HCT116 (cell line): ENCODE data around the gene FBXO7. TPM values are rescaled to one million over a fixed set of nuclear protein-coding genes. Genes with fewer than 3 reads are reported as not detected.

ENCODE experiments used
- ATAC-seq: fragments of 200-7000 bp; cut with Tn5 transposase; 2 replicates; pipeline ENCODE4 v1.9.1; 2020; ENCODE audit warnings: mild to moderate bottlenecking, moderate library complexity
- BruUV-seq: library from RNA; stranded (reverse); fragments of 400-500 nt; replicated peaks from 2 replicates; lab custom pipeline; 2021; lab: Mats Ljungman, UMichigan
- CTCF ChIA-PET: fragments of 300-600 bp; sonication (Branson Sonifier 250); formaldehyde crosslinking; loops from one replicate; lab custom pipeline; 2021; ENCODE audit warnings: antibody characterized with exemption; lab: Charles Lee
- POLR2A ChIA-PET: fragments of 300-600, 350-600 bp; sonication (Branson Sonifier 250); formaldehyde crosslinking; loops from one replicate; lab custom pipeline; 2021; ENCODE audit warnings: antibody characterized with exemption; lab: Charles Lee
- RAD21 ChIA-PET, 2 experiments: fragments of 300-600 bp; sonication (Branson Sonifier 250); formaldehyde crosslinking; loops; one replicate each; lab custom pipeline; 2023; ENCODE audit warnings: low total read pairs in 2 of 2; ENCODE audit not compliant: uncharacterized antibody in 2 of 2, unreplicated experiment in 2 of 2, low non-redundant PET in 1 of 2; lab: Charles Lee
- DNase-seq: peaks from one replicate; pipeline ENCODE4 v3.0.0-alpha.2; 2010; ENCODE audit warnings: low read depth, low spot score
- H2AFZ ChIP-seq: fragments of 200-600 bp; shearing (Covaris generic), sonication (generic); 2 replicates; pipeline ENCODE4 v1.6.1; 2017; ENCODE audit warnings: low read depth, mixed run types, mixed read lengths, antibody characterized with exemption, low read length; ENCODE audit not compliant: poor library complexity, severe bottlenecking
- H3K27ac ChIP-seq: 2 replicates; pipeline ENCODE4 v1.5.1; 2012; ENCODE audit warnings: low read depth, low read length
- H3K27me3 ChIP-seq: fragments of 200-600 bp; sonication (generic); 2 replicates; pipeline ENCODE4 v1.6.1; 2016; ENCODE audit warnings: mixed run types, low read length, mixed read lengths; ENCODE audit not compliant: insufficient read depth
- H3K36me3 ChIP-seq, 2 experiments: fragments of 200-500 bp in 1 of 2; fragments of 200-600 bp in 1 of 2; sonication (Bioruptor generic) in 1 of 2; sonication (generic) in 1 of 2; 2 replicates each; pipeline versions ENCODE4 v1.5.1 to v1.6.1; 2014 to 2016; ENCODE audit warnings: low read length in 2 of 2, inconsistent platforms in 1 of 2, mixed read lengths in 1 of 2, mixed run types in 1 of 2; ENCODE audit not compliant: insufficient read depth in 2 of 2, control insufficient read depth in 1 of 2
- H3K4me1 ChIP-seq, 2 experiments: fragments of 200-600 bp in 1 of 2; sonication (generic) in 1 of 2; 2 replicates each; pipeline versions ENCODE4 v1.5.1 to v1.6.1; 2012 to 2017; ENCODE audit warnings: low read length in 2 of 2, inconsistent platforms in 1 of 2, mild to moderate bottlenecking in 1 of 2, mixed read lengths in 1 of 2, mixed run types in 1 of 2, moderate library complexity in 1 of 2; ENCODE audit not compliant: insufficient read depth in 2 of 2, control insufficient read depth in 1 of 2
- H3K4me2 ChIP-seq: fragments of 200-600 bp; sonication (generic); 2 replicates; pipeline ENCODE4 v1.6.1; 2017; ENCODE audit warnings: mixed run types, low read length, mixed read lengths
- H3K4me3 ChIP-seq, 2 experiments: fragments of 200-600 bp in 1 of 2; sonication (generic) in 1 of 2; replicated peaks in 1 of 2; 2 replicates each; pipeline ENCODE4 v1.5.1; 2011 to 2016; ENCODE audit warnings: low read length in 2 of 2, control low read depth in 1 of 2, low read depth in 1 of 2, mild to moderate bottlenecking in 1 of 2, mixed read lengths in 1 of 2, mixed run types in 1 of 2
- H3K79me2 ChIP-seq: fragments of 200-600 bp; sonication (generic); 2 replicates; pipeline ENCODE4 v1.6.1; 2017; ENCODE audit warnings: mild to moderate bottlenecking, mixed run types, low read length, moderate library complexity, mixed read lengths; ENCODE audit not compliant: insufficient read depth
- H3K9ac ChIP-seq: fragments of 200-600 bp; sonication (generic); 2 replicates; pipeline ENCODE4 v1.6.1; 2016; ENCODE audit warnings: low read length, mixed read lengths
- H3K9me2 ChIP-seq: fragments of 200-600 bp; sonication (generic), shearing (Covaris generic); 2 replicates; pipeline ENCODE4 v1.6.1; 2017; ENCODE audit warnings: mixed run types, mild to moderate bottlenecking, moderate library complexity; ENCODE audit not compliant: insufficient read depth
- H3K9me3 ChIP-seq, 2 experiments: fragments of 200-500 bp in 1 of 2; fragments of 200-600 bp in 1 of 2; sonication (Bioruptor generic) in 1 of 2; sonication (generic) in 1 of 2; 2 replicates each; pipeline ENCODE4 v1.6.1; 2014 to 2017; ENCODE audit warnings: low read length in 2 of 2, mixed read lengths in 2 of 2, inconsistent platforms in 1 of 2, low read depth in 1 of 2, mild to moderate bottlenecking in 1 of 2, mixed run types in 1 of 2, moderate library complexity in 1 of 2; ENCODE audit not compliant: control insufficient read depth in 1 of 2, insufficient read depth in 1 of 2
- H4K20me1 ChIP-seq: fragments of 200-600 bp; sonication (generic), shearing (Covaris generic); 2 replicates; pipeline ENCODE4 v1.6.1; 2017; ENCODE audit warnings: mixed run types, mild to moderate bottlenecking, moderate library complexity; ENCODE audit not compliant: insufficient read depth
- FOSL1 ChIP-seq: IDR thresholded peaks from 2 replicates; pipeline ENCODE4 v1.6.1; 2012; ENCODE audit warnings: low read depth
- RAD21 ChIP-seq: IDR thresholded peaks from 2 replicates; pipeline ENCODE4 v1.6.1; 2012; ENCODE audit warnings: low read depth, mild to moderate bottlenecking
- SRF ChIP-seq: IDR thresholded peaks from 2 replicates; pipeline ENCODE4 v1.6.1; 2012; ENCODE audit warnings: low read depth
- ZFX ChIP-seq: fragments of 450-650 bp; IDR thresholded peaks from 2 replicates; pipeline ENCODE4 v1.6.1; 2017
- intact Hi-C: fragments of 100-400 bp; cut with micrococcal nuclease; formaldehyde crosslinking; loops from 2 replicates; pipeline ENCODE4 v1.10.0; 2022
- total RNA-seq: library from RNA; stranded (reverse); gene quantifications from one replicate; pipeline ENCODE4 v1.2.1, GENCODE V29; 2021; ENCODE audit not compliant: unreplicated experiment
- TF ChIP-seq, protein P1 (sequence below), 3 experiments: fragments of 200-600 bp in 1 of 3; sonication (generic) in 1 of 3; IDR thresholded peaks in 2 of 3; conservative IDR thresholded peaks in 1 of 3; 2 replicates each; pipeline ENCODE4 v1.5.1; 2012 to 2017; ENCODE audit warnings: low read depth in 2 of 3, low read length in 2 of 3, antibody characterized with exemption in 1 of 3, borderline replicate concordance in 1 of 3, control low read depth in 1 of 3, mild to moderate bottlenecking in 1 of 3, mixed read lengths in 1 of 3, mixed run types in 1 of 3, moderate library complexity in 1 of 3; ENCODE audit not compliant: insufficient read depth in 1 of 3
- TF ChIP-seq, protein P2 (sequence below): IDR thresholded peaks from 2 replicates; pipeline ENCODE4 v1.6.1; 2012
- TF ChIP-seq, protein P3 (sequence below): IDR thresholded peaks from 2 replicates; pipeline ENCODE4 v1.6.1; 2011; ENCODE audit warnings: mild to moderate bottlenecking, low read length, moderate library complexity; ENCODE audit not compliant: insufficient replicate concordance; ENCODE audit errors: extremely low read depth
- TF ChIP-seq, protein P4 (sequence below): IDR thresholded peaks from 2 replicates; pipeline ENCODE4 v1.6.1; 2012; ENCODE audit warnings: low read depth

The FBXO7 gene
- total RNA-seq, 1 experiment from 2014 or later, result 69.2 TPM

DNA sequence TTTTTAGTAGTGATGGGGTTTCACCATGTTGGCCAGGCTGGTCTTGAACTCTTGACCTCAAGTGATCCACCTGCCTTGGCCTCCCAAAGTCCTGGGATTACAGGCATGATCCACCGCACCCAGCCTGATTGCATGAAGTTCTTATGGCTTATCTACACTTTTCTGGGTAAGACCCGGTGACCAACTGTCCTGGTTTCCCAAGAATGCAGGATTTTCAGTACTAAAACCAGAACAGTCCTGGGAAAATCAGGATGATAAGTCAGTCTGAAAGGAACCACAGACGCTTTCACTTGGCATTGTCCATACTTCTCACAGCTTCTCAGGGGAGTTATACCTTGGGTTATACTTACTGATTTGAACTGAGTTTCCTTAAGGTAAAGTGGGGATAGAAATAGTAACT lies 8.9 kb upstream of the FBXO7 start:
- CTCF ChIA-PET, result no interaction called here
- no peak for DNase-seq
- H3K4me1 ChIP-seq, result peaks cover 6 to 9% of the 10 kb centered on the region in 2 experiments
- no peak overlapping the region for H3K4me2 ChIP-seq
- no peak overlapping the region for H2AFZ ChIP-seq
- H3K9ac ChIP-seq, result no peak overlapping the region
- POLR2A ChIA-PET, result no interaction called here
- no peak overlapping the region for H3K27ac ChIP-seq
- no peaks in the 10 kb centered on the region for H3K79me2 ChIP-seq
- RAD21 ChIA-PET, result no interaction called here
- ATAC-seq, result no peak
- intact Hi-C loops, result no loop called here
- H4K20me1 ChIP-seq, result no peaks in the 10 kb centered on the region
- H3K4me3 ChIP-seq, result no peak overlapping the region
- TF ChIP-seq ZFX (no peak), FOSL1 (no peak), RAD21 (no peak)
- TF ChIP-seq, protein P1, sequence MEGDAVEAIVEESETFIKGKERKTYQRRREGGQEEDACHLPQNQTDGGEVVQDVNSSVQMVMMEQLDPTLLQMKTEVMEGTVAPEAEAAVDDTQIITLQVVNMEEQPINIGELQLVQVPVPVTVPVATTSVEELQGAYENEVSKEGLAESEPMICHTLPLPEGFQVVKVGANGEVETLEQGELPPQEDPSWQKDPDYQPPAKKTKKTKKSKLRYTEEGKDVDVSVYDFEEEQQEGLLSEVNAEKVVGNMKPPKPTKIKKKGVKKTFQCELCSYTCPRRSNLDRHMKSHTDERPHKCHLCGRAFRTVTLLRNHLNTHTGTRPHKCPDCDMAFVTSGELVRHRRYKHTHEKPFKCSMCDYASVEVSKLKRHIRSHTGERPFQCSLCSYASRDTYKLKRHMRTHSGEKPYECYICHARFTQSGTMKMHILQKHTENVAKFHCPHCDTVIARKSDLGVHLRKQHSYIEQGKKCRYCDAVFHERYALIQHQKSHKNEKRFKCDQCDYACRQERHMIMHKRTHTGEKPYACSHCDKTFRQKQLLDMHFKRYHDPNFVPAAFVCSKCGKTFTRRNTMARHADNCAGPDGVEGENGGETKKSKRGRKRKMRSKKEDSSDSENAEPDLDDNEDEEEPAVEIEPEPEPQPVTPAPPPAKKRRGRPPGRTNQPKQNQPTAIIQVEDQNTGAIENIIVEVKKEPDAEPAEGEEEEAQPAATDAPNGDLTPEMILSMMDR (IDR thresholded peaks at IDR 0.05 in 2 of 3, conservative IDR thresholded peaks at IDR 0.05 in 1 of 3; ENCODE audit: borderline replicate concordance in 1 of 3, insufficient read depth in 1 of 3, low read depth in 2 of 3, low read length in 2 of 3), result no peak
- TF ChIP-seq, protein P2, sequence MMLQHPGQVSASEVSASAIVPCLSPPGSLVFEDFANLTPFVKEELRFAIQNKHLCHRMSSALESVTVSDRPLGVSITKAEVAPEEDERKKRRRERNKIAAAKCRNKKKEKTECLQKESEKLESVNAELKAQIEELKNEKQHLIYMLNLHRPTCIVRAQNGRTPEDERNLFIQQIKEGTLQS, result no peak
- H3K9me2 ChIP-seq, result no peaks in the 10 kb centered on the region
- BruUV-seq, result no TSS peak
- no peaks in the 10 kb centered on the region for H3K9me3 ChIP-seq
- no peaks in the 10 kb centered on the region for H3K36me3 ChIP-seq
- peaks cover 8% of the 10 kb centered on the region; the same call in 1 of the 2 replicates for H3K27me3 ChIP-seq

DNA sequence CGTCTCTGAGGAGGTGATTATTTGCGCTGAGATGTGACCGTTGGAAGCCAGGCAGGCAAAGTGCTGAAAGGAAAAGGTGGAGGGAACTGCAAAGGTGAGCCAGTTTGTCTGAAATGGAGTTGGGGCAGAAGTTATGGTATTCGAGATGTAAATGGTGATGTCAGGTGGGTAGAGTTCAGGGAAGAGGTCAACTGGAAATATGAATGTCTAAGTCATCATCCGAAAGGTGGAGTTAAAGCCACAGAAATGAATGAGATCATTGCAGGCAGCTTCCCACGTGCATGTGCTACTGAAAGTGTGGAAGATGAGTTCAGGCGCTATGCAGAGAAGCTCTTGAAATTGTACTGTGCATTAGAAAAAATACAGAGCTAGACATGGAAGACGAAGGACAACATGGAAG lies 8.1 kb upstream of the FBXO7 start:
- ChIA-PET POLR2A (no interaction called here), RAD21 (no interaction called here), CTCF (no interaction called here)
- no peak overlapping the region for H3K4me2 ChIP-seq
- DNase-seq, result no peak
- no peaks in the 10 kb centered on the region for H3K9me2 ChIP-seq
- H3K79me2 ChIP-seq, result no peaks in the 10 kb centered on the region
- no peak overlapping the region for H3K27ac ChIP-seq
- H3K4me1 ChIP-seq, result peaks cover 6 to 9% of the 10 kb centered on the region in 2 experiments
- peaks cover 8% of the 10 kb centered on the region; the same call in 1 of the 2 replicates for H3K27me3 ChIP-seq
- BruUV-seq, result no TSS peak
- H2AFZ ChIP-seq, result no peak overlapping the region
- H4K20me1 ChIP-seq, result no peaks in the 10 kb centered on the region
- H3K36me3 ChIP-seq, result no peaks in the 10 kb centered on the region
- no peaks in the 10 kb centered on the region for H3K9me3 ChIP-seq
- no peak for ATAC-seq
- H3K9ac ChIP-seq, result no peak overlapping the region
- no peak overlapping the region for H3K4me3 ChIP-seq
- intact Hi-C loops, result no loop called here
- no peak for TF ChIP-seq RAD21
- TF ChIP-seq, protein P3, sequence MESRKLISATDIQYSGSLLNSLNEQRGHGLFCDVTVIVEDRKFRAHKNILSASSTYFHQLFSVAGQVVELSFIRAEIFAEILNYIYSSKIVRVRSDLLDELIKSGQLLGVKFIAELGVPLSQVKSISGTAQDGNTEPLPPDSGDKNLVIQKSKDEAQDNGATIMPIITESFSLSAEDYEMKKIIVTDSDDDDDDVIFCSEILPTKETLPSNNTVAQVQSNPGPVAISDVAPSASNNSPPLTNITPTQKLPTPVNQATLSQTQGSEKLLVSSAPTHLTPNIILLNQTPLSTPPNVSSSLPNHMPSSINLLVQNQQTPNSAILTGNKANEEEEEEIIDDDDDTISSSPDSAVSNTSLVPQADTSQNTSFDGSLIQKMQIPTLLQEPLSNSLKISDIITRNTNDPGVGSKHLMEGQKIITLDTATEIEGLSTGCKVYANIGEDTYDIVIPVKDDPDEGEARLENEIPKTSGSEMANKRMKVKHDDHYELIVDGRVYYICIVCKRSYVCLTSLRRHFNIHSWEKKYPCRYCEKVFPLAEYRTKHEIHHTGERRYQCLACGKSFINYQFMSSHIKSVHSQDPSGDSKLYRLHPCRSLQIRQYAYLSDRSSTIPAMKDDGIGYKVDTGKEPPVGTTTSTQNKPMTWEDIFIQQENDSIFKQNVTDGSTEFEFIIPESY, result no peak
- no peak for TF ChIP-seq SRF
- TF ChIP-seq, protein P1 (IDR thresholded peaks at IDR 0.05 in 2 of 3, conservative IDR thresholded peaks at IDR 0.05 in 1 of 3; ENCODE audit: borderline replicate concordance in 1 of 3, insufficient read depth in 1 of 3, low read depth in 2 of 3, low read length in 2 of 3), result no peak
- TF ChIP-seq, protein P4, sequence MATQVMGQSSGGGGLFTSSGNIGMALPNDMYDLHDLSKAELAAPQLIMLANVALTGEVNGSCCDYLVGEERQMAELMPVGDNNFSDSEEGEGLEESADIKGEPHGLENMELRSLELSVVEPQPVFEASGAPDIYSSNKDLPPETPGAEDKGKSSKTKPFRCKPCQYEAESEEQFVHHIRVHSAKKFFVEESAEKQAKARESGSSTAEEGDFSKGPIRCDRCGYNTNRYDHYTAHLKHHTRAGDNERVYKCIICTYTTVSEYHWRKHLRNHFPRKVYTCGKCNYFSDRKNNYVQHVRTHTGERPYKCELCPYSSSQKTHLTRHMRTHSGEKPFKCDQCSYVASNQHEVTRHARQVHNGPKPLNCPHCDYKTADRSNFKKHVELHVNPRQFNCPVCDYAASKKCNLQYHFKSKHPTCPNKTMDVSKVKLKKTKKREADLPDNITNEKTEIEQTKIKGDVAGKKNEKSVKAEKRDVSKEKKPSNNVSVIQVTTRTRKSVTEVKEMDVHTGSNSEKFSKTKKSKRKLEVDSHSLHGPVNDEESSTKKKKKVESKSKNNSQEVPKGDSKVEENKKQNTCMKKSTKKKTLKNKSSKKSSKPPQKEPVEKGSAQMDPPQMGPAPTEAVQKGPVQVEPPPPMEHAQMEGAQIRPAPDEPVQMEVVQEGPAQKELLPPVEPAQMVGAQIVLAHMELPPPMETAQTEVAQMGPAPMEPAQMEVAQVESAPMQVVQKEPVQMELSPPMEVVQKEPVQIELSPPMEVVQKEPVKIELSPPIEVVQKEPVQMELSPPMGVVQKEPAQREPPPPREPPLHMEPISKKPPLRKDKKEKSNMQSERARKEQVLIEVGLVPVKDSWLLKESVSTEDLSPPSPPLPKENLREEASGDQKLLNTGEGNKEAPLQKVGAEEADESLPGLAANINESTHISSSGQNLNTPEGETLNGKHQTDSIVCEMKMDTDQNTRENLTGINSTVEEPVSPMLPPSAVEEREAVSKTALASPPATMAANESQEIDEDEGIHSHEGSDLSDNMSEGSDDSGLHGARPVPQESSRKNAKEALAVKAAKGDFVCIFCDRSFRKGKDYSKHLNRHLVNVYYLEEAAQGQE, result no peak
